Activated CD8-positive, alpha-beta memory T cell treated with anti-CD3 and anti-CD28 coated beads, Interleukin-2, amount 50 U/mL, for 24 hours (primary cell): ENCODE results near the gene POMT2.

Experiments
- DNase-seq: peaks from one replicate; pipeline ENCODE4 v3.0.0-alpha.2; 2020; ENCODE audit errors: extremely low read depth

Gene POMT2

DNA sequence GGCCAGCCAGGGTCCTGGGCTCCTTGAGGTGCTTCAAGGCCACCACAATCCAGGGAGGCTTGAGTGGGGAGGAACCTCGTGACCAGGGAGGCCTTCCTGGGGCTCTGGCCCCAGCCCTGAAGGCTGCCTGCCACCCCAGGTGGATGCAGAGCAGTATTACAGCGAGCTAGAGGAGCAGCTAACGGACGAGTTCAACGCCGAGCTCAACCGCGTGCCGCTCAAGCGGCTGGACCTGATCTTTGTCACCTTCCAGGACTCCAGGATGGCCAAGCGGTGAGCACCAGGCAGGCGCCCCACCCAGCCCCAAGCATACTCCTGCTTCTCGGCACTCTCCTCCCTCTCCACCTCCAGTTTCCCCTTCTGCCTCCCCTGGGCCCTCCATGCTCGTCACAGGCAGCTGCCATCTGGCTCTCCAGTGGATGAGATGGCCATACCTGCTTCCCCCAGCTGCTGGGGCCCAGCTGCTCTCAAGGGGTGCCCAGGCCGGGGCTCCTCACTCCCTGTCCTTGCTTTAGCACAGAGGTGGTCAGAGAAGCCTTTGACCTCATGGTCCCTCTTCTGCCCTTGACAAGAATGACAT is 80.3 kb downstream of the POMT2 start:
- DNase-seq, result no peak

DNA sequence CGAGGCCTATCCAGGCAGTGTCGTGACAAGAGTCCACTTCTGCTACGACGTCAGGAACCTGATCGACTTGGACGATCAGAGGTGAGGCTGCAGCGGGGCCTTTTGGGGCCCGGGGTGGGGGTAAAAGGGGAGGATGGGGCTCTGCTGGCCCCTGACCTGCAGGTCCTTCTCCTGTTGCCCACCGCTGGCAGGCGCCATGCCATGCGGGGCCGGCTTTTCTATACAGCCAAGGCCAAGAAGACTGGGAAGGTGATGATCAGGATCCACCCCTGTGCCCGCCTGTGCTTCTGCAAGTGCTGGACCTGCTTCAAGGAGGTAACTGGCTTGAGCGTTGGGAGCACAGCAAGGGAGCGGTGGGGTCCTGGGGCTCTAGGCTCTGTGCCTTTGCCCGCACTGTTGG is 81.3 kb downstream of the POMT2 start:
- no peak for DNase-seq

DNA sequence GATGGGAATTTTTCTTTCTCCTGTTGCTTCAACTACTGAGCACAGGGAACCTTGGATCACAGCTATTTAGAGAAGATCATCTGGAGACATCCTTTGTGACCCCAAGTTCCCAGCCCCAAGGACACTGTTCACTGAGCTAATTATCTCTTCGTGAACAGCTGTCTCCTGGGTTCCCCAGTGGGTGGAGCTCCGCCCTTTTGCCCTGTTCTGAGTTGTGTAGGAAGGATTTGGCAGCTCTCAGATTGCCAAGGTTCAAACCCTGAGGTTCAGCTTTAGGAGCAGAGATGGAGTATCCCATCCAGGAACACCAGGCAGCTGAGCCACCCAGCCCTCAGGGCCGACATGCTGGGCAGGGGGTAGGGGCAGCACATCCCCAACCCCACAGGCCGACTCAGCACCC is 81.7 kb downstream of the POMT2 start:
- no peak for DNase-seq

DNA sequence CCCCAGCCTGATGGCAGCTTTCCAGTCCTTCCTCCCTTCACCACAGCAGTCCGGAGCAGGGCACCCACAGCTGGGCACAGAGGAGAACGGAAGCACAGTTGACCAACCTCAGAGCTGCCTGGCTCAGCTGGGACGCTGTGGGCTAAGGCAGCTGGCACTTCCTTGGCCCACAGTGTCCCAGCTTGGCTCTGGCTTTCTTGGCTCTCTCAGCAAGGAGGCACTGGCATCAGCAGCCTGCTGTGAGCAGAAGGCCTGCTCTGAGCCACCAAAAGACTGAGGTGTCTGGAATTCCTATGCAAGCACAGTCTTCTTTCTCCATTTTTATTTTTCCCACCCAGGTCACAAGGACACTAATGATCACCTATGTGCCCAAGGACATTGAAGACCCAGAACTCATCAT is 82.3 kb downstream of the POMT2 start:
- no peak for DNase-seq

DNA sequence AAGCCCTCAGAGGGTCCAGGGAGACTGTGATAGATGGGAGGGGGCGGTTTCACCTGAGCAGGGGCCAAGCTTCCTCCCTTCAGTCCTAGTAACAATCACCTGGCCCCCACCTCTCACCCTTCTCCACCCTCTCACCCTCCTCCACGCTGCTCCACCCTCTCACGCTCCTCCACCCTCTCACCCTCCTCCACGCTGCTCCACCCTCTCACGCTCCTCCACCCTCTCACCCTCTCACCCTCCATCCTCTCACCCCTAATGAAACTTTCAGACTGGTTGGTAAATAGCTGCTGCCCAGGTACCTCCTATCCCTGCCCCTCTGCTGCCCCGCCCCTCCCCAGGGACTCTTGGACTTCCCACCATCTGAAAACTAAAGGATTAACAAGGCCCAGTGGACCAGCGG is 83.9 kb downstream of the POMT2 start:
- DNase-seq, result no peak

DNA sequence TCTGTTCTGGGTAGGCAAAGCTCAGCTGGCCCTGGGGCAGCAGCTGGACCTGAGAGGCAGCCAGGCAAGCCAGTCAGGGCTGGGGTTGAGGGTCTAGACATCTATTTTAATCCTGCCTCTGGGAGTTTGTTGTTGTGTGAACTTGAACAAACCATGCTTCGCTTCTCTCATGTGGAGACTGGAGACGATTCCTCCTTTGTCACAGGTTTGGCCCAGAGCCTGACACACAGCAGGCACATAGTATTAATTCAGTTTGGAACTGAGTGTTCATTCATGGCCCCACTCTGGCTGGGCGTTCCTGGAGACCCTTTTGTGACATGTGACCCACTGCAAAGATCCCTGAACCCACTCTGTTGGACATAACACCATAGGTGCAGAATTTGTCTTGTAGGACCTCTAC is 89.0 kb downstream of the POMT2 start:
- DNase-seq, result no peak

DNA sequence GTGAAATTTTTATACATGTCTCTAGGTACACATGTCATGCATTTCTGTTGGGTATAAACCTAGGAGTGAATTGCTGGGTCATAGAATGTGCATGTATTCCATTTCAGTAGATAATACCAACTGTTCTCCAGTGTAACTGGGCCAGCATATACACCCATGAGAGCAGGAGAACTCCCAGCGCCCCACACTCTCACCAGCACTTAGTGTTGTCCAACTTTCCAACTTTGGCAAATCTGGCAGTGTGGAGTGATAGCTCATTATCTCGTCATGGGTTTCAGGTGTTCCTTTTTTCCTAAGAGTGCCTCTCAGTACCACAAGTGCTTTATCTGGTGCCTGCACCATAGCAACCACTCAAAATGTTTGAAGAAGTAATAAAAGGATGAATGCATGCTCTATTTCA is 89.8 kb downstream of the POMT2 start:
- DNase-seq, result no peak

DNA sequence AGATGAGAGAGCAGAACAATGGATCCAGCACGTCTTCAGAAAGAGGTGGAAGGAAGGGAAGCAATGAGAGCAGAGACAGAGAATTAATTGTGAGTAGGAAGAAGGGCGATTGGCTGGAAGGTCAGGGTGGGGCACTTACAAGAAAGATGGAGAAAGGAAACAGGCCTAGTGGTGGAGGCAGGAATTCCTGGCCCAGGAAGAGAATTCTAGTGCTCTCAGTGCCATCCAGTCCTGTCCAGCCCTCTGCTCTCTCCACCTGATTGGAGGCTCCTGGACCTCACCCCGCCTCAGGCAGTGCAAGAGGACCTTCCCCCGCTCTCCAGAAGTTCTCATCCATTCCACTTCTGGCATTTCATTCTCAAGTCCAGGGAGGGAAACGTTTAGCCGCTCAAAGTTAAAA is 92.6 kb downstream of the POMT2 start:
- DNase-seq, result no peak

DNA sequence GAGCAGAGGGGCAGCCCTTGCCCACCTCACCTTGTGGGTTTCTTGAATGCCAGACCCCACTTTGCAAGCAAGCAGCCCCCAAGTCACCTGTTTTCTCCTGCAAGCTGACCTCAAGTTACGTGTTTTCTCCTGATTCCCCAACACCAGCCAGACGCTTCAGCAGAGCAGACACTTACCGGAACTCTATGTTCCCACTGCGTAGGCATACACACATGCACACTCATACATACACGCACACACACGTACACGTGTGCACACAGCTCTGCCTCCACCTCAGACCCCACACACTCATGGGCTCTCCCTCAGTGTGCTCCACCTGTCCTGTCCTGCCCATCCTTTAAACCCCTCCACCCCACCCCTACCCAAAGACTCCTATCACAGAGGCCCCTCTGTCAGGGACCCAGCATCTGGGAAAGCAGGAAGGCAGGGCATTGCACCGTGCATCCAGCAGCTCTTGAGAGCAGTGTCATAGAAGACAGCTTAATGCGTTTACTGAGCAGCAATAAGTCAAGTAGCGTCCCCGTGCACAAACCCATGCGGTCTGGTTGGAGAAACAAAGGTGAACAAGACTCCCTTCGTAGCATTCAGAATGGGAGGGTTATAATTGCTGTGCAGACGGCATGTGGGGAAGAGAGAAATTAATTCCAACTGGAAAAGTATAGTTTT is 94.7 kb downstream of the POMT2 start:
- DNase-seq, result no peak

- DNase-seq, result no peak
Measured at GRCh38 chr14:77225254-77225653, 95.4 kb downstream of the POMT2 start.
